GM15510 (cell line): ENCODE data around the gene GPC3.

Experiments used
- POLR2A ChIP-seq: IDR thresholded peaks from 3 replicates; pipeline ENCODE4 v1.6.1; 2011; ENCODE audit warnings: borderline replicate concordance; ENCODE audit not compliant: insufficient read length; ENCODE audit errors: extremely low read depth

GPC3 gene

DNA sequence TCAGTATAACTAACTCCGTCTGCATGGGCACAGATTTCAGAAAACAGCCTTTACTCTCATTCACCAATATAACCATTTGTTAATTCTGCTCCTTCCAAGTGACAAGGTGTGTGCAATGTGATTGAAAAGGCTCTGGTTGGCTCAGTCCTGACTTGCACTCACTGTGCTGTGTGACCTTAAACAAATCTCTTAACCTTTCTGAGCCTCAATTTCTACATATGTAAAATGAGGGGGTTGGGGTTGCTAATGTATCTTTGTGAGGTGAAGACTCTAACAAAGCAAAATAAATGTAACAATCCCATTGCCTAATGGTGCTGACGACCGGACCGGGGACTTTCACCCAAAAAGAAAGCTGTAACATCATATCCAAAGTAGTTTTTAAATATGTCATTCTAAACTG, 457.6 kb downstream of the GPC3 start:
- no peak for TF ChIP-seq POLR2A

DNA sequence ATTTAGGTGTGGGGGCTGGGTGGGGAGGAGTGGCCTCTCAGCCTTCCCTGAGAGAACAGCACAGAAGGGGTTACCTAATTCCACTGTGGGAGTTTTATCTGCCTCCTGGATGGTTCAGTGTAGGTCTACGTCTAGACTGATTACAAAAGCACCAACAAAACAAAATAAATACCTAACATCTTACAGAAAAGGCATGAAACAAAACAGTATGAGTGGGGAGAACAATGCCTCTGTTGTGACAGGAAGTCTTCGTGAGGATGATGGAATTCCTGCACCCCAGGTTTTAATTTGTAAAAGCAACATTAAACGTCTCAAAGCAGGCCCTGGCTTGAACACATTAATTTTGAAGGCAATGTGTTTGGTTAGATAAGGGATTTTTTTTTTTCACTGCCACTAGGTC, 458.0 kb downstream of the GPC3 start:
- no peak for TF ChIP-seq POLR2A

DNA sequence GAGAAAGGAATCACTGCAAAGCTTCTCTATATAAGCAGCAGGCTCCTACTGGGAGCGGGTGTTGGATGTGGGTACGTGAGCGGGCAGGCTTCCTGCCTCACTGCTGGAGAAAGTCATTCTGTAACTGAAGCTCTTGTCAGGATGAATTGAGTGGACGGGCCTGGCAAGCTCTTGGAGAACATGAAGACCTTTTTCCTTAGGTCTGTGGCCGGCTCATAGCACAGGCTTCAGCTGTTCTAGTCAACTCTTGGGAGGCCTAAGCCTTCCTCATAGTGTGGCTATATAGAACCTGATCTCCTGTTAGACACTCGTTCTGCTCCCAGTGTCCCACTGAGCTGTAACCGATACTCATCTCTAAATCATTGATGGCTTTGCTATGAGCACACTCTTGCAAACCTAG, 461.9 kb downstream of the GPC3 start:
- TF ChIP-seq POLR2A = no peak

DNA sequence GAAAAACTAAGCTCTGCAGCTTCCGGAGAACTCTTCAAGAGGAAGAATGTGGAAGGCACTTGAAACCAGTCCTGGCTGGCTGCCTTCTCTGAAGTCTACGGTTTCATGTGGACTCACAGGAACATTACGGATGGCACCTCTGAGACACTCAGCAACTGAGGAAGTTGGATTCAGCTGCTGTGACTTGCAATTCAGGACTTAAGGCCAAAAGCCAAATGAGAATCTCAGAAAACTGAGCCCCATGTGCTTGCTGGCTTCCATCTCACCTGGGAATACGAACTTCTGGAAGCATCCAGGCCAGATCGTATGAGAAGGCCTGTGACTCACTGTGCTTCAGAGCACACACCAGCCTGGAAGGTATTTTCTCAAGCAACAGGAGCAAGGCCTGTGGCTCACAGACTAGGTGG, 462.3 kb downstream of the GPC3 start:
- no peak for TF ChIP-seq POLR2A

DNA sequence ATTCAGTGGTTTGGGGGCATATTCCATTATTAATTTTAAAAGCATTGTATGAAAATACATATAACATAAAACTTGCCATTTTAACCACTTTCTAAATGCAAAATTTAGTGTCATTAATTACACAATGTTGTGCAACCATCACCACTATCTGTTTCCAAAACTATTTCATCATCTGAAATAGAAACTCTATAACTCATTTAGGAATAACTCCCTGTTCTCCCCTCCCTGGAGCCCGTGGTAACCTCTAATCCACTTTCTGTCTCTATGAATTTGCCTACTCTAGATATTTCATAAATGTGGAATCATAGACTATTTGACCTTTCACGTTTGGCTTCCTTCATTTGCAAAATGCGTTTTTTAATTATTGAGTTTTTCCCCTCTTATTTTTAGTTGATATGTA, 468.7 kb downstream of the GPC3 start:
- TF ChIP-seq POLR2A = no peak

DNA sequence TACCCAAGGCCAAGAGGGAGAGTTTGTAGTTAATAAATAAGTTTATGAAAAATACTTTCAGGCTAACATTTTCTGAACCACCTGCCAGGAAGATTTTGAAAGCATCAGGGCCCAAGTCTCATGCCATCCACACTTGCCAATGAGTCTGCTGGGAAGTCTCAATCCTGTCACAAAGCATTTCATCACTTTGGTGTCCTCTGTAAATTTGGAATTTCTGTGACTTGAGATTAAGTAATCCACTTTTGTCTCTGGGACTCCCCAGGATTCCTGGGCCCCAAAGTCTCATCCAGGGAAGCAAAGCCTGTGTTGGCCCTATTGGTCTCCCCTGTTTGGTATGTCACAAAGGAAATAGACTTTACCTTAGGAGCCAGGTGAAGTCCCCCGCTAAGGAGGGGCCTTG, 470.9 kb downstream of the GPC3 start:
- TF ChIP-seq POLR2A = no peak

DNA sequence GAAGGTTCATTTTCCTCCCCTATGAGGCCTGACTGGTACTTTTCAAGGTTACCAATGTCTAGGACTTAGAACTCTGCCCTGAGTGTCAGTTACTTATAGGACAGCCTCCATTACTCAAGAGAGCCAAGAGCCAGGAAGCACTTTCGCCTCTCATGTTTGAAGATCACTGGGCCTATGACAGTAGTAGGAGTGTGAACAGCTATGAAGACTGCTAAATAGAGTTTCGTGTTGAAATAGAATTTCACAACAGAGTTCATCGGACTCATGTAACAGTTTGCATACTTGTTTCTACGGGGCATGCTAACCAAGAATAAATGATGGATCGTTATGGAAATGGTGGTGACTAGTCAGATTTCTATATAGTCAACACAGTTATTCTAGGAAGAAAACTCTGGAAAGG, 472.3 kb downstream of the GPC3 start:
- TF ChIP-seq POLR2A = no peak

DNA sequence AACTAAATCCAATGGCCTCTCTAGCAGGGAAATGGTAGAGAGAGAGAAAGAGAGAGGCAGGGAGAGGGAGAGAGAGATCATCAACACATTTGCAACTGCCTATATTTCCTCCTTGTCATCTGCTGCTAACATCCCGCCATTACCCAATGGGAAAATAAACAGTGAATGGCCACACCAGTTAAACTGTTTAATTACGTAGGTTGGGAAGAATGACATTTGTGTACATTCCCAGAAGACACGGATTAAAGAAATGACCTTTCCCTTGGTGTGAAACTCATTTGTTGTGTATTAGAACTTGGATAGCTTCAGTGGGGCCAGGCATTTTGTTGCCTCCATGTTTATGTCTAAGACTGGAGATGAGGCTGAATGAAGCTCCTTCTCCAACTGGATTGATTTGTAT, 474.4 kb downstream of the GPC3 start:
- no peak for TF ChIP-seq POLR2A

DNA sequence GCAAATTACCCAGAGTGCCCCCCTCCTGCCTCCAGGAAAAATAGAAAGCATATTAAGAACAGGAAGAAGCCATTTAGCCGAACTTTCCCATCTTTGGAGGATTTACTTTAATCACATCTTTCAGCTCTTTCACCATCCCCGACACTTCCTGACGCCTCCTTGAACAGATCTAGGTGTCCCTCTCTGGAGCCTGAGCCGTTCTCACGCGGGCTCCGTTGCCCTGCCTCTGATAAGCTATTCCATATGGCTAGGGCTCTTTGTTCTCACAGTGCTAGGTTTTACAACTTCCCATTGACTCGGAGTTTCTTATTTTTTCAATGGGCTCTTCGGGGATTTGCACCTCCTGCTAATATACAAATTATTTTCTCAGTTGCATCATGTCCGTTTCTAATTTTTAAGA, 488.0 kb downstream of the GPC3 start:
- no peak for TF ChIP-seq POLR2A

DNA sequence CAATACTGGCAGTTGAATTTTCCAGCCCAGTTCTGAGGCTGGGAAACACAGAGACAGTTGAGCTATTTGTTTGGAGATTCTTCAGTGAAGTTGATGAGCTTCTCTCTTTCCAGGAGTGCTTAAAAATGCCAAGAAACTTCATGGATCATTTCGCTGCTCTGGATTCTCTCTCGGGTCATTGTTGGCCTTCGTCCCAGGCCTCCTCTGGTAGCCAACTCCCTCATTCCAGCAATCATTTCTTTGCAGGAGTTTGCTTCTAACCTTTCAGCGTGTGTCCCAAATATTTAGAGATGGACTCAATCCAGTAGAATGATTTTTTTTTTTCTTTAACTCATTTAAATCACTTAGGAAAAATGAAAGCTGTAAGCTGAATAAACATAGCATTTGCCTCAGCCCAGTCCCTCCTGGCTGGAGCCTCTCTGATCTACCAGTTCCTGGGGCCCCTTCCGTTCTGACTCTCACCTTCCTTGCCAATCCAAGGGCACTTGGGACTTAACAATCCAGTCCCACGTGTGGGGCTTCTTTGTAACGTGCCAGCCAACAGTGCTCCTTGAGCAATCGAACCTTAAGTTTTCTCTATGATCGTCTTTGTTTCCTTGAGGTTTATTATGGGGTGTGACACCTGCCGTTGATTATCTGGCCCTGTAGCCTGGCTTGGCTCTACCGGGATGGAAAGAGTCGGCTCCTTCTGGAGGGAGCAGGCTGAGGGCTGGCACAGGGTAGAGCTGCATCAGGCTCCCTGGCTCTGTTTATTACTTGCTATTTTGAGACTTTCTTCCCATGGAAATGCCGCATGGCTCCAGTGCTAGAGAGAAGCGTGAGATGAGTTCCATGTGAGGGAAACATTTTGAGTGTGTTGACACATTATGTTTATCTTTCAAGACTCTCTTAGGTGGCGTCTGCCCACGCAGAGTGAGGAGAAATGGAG, 489.7 kb downstream of the GPC3 start:
- TF ChIP-seq POLR2A = no peak

DNA sequence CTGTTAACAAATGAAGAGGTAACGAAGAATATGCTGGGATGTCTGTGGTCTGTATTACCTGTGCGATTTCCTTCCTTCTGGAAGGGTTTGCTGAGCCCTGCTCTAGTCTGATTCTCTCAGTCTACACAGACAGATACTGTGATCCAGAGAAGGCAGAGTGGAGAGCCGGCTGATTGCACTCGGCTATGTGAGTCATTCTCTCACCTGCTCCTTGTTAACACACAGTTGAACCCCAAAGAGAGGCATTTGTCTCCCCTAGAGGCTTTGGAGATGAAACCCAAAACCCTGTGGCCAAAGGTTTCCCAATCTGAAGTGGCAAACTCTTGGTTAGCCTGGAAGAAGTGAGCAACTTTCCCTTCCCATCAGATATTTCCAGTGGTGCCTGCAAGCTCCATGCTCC, 492.0 kb downstream of the GPC3 start:
- TF ChIP-seq POLR2A = no peak

DNA sequence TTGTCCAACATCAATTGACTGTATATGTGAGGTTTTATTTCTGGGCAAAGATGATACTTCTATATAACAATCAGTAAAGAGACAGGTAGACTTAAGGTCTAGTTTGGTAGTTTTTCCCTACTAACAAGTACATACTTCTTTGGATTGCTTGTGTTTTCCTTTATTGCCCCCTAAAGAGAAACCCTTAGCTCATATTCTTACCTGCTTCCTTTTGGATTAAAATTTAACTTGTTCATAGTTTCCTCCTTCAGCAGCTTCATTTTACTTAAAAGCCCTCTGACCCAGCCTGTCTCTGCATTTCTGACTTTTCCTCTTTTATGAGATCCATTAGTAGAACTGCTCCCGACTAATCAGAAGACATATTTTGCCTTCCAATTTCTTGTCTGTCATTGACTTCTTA, 494.4 kb downstream of the GPC3 start:
- TF ChIP-seq POLR2A = no peak
